SK-N-MC (cell line): Measurements from ENCODE around the gene SLC9A5.

Experiments used
- DNase-seq: peaks from one replicate; pipeline ENCODE4 v3.0.0-alpha.2; 2011; ENCODE audit warnings: low read depth, low spot score
- H3K27ac ChIP-seq: fragments of 200-600 bp; sonication (generic); 2 replicates; pipeline ENCODE4 v1.5.1; 2016; ENCODE audit warnings: mixed run types
- H3K36me3 ChIP-seq: fragments of 200-600 bp; sonication (generic); 2 replicates; pipeline ENCODE4 v1.6.1; 2017; ENCODE audit warnings: antibody characterized with exemption, low read length, mixed read lengths; ENCODE audit not compliant: insufficient read depth
- H3K4me3 ChIP-seq: fragments of 200-600 bp; sonication (generic); 2 replicates; pipeline ENCODE4 v1.5.1; 2016
- H3K9ac ChIP-seq: fragments of 200-600 bp; sonication (generic); 2 replicates; pipeline ENCODE4 v1.8.0; 2017; ENCODE audit warnings: mixed run types, mixed read lengths; ENCODE audit not compliant: insufficient read length
- H3K9me3 ChIP-seq: fragments of 200-600 bp; sonication (generic); 2 replicates; pipeline ENCODE4 v1.6.1; 2017; ENCODE audit warnings: low read depth, mild to moderate bottlenecking, antibody characterized with exemption, low read length, moderate library complexity, mixed read lengths
- EZH2 ChIP-seq: fragments of 200-600 bp; sonication (generic); IDR thresholded peaks from one replicate; pipeline ENCODE4 v1.6.1; 2017; ENCODE audit warnings: antibody characterized with exemption
- FOXP2 ChIP-seq: optimal IDR thresholded peaks from 2 replicates; pipeline ENCODE3; 2011; ENCODE audit warnings: mild to moderate bottlenecking, moderate library complexity; ENCODE audit not compliant: insufficient read depth; ENCODE audit errors: extremely low read length, control extremely low read depth
- POLR2AphosphoS5 ChIP-seq: IDR thresholded peaks from 2 replicates; pipeline ENCODE4 v1.6.1; 2012; ENCODE audit warnings: mild to moderate bottlenecking, low read depth, low read length, borderline replicate concordance

The SLC9A5 gene

GRCh38 chr16:67202956-67203493 lies 45.8 kb upstream of the SLC9A5 start:
- Histone ChIP-seq H3K27ac (no peak overlapping the region), H3K9ac (no peak overlapping the region), H3K36me3 (no peaks in the 10 kb centered on the region; the same call in 1 of the 2 replicates), H3K9me3 (no peaks in the 10 kb centered on the region), H3K4me3 (no peak overlapping the region)
- TF ChIP-seq EZH2 (no peak), FOXP2 (no peak), POLR2AphosphoS5 (no peak)
- DNase-seq = no peak

- TF ChIP-seq EZH2 = no peak
- no peak for TF ChIP-seq FOXP2
- no peak for TF ChIP-seq POLR2AphosphoS5
- H3K27ac ChIP-seq = no peak overlapping the region
- no peaks in the 10 kb centered on the region for H3K9me3 ChIP-seq
- H3K4me3 ChIP-seq = no peak overlapping the region
- no peak overlapping the region for H3K9ac ChIP-seq
- H3K36me3 ChIP-seq = no peaks in the 10 kb centered on the region
- no peak for DNase-seq
Measured at GRCh38 chr16:67204076-67204475, 44.7 kb upstream of the SLC9A5 start.

- Histone ChIP-seq H3K9ac (no peak overlapping the region), H3K4me3 (no peak overlapping the region), H3K9me3 (no peaks in the 10 kb centered on the region), H3K36me3 (no peaks in the 10 kb centered on the region), H3K27ac (no peak overlapping the region)
- no peak for TF ChIP-seq EZH2
- no peak for TF ChIP-seq FOXP2
- TF ChIP-seq POLR2AphosphoS5 = no peak
- no peak for DNase-seq
Measured at GRCh38 chr16:67206129-67206837, 42.5 kb upstream of the SLC9A5 start.

GRCh38 chr16:67206838-67207248 lies 41.9 kb upstream of the SLC9A5 start:
- H3K9ac ChIP-seq = no peak overlapping the region

GRCh38 chr16:67207249-67208091 lies 41.3 kb upstream of the SLC9A5 start:
- Histone ChIP-seq H3K36me3 (no peaks in the 10 kb centered on the region), H3K27ac (no peak overlapping the region), H3K9ac (no peak overlapping the region), H3K9me3 (no peaks in the 10 kb centered on the region), H3K4me3 (no peak overlapping the region)
- TF ChIP-seq POLR2AphosphoS5 = no peak
- no peak for DNase-seq

More at GRCh38 chr16:67206838-67207248, 41.9 kb upstream of the SLC9A5 start:
- TF ChIP-seq FOXP2 (no peak), POLR2AphosphoS5 (no peak), EZH2 (no peak)
- no peak for DNase-seq
- no peaks in the 10 kb centered on the region for H3K36me3 ChIP-seq
- H3K9me3 ChIP-seq = no peaks in the 10 kb centered on the region
- H3K27ac ChIP-seq = no peak overlapping the region
- no peak overlapping the region for H3K4me3 ChIP-seq

GRCh38 chr16:67208154-67208896 lies 40.5 kb upstream of the SLC9A5 start:
- no peaks in the 10 kb centered on the region for H3K9me3 ChIP-seq
- no peak for DNase-seq
- H3K36me3 ChIP-seq = no peaks in the 10 kb centered on the region
- no peak for TF ChIP-seq POLR2AphosphoS5
- no peak for TF ChIP-seq FOXP2
- TF ChIP-seq EZH2 = no peak
- H3K9ac ChIP-seq = no peak overlapping the region
- H3K4me3 ChIP-seq = no peak overlapping the region
- no peak overlapping the region for H3K27ac ChIP-seq

- Histone ChIP-seq H3K9me3 (no peaks in the 10 kb centered on the region), H3K9ac (no peak overlapping the region), H3K36me3 (no peaks in the 10 kb centered on the region), H3K27ac (no peak overlapping the region), H3K4me3 (no peak overlapping the region)
- no peak for DNase-seq
- TF ChIP-seq EZH2 (no peak), POLR2AphosphoS5 (no peak), FOXP2 (no peak)
Measured at GRCh38 chr16:67209565-67209964, 39.2 kb upstream of the SLC9A5 start.

GRCh38 chr16:67210069-67210937 lies 38.5 kb upstream of the SLC9A5 start:
- TF ChIP-seq POLR2AphosphoS5 (no peak), EZH2 (no peak), FOXP2 (no peak)
- no peak overlapping the region for H3K4me3 ChIP-seq
- no peaks in the 10 kb centered on the region for H3K9me3 ChIP-seq
- H3K9ac ChIP-seq = no peak overlapping the region
- H3K27ac ChIP-seq = no peak overlapping the region
- no peaks in the 10 kb centered on the region for H3K36me3 ChIP-seq
- no peak for DNase-seq
